A673 (cell line): ENCODE data around the gene DISP3. TPM values are rescaled to one million over a fixed set of nuclear protein-coding genes. Genes with fewer than 3 reads are reported as not detected.

Source experiments
- BruUV-seq: library from RNA; stranded (reverse); fragments of 400-500 nt; replicated peaks from 2 replicates; lab custom pipeline; 2021; lab: Mats Ljungman, UMichigan
- CTCF ChIA-PET: fragments of 300-600 bp; sonication (Branson Sonifier 250); formaldehyde crosslinking; loops from one replicate; lab custom pipeline; 2022; ENCODE audit warnings: antibody characterized with exemption; lab: Charles Lee
- POLR2A ChIA-PET: fragments of 300-600 bp; sonication (Branson Sonifier 250); formaldehyde crosslinking; loops from one replicate; lab custom pipeline; 2022; ENCODE audit warnings: antibody characterized with exemption; ENCODE audit not compliant: low non-redundant PET; lab: Charles Lee
- DNase-seq: peaks from one replicate; pipeline ENCODE4 v3.0.0-alpha.2; 2015; ENCODE audit warnings: low spot score
- H3K27ac ChIP-seq: fragments of 200-600 bp; sonication (generic); 2 replicates; pipeline ENCODE4 v1.5.1; 2016; ENCODE audit warnings: mixed run types, low read depth, mild to moderate bottlenecking, mixed read lengths, antibody characterized with exemption, low read length; ENCODE audit not compliant: poor library complexity, severe bottlenecking
- H3K27me3 ChIP-seq: fragments of 200-600 bp; sonication (generic); replicated peaks from 2 replicates; pipeline ENCODE4 v1.6.1; 2017; ENCODE audit warnings: mixed run types, low read depth, mild to moderate bottlenecking, mixed read lengths, antibody characterized with exemption, low read length; ENCODE audit not compliant: insufficient read depth, poor library complexity
- H3K36me3 ChIP-seq: fragments of 200-600 bp; sonication (generic); 2 replicates; pipeline ENCODE4 v1.6.1; 2016; ENCODE audit warnings: mixed run types, mild to moderate bottlenecking, mixed read lengths, antibody characterized with exemption, low read length; ENCODE audit not compliant: insufficient read depth, poor library complexity, severe bottlenecking
- H3K4me1 ChIP-seq: fragments of 200-600 bp; sonication (generic); 2 replicates; pipeline ENCODE4 v1.6.1; 2017; ENCODE audit warnings: mixed run types, mild to moderate bottlenecking, mixed read lengths, antibody characterized with exemption, low read length; ENCODE audit not compliant: insufficient read depth, poor library complexity, severe bottlenecking
- H3K4me3 ChIP-seq: fragments of 200-600 bp; sonication (generic); 2 replicates; pipeline ENCODE4 v1.5.1; 2016; ENCODE audit warnings: low read depth, mixed run types, mild to moderate bottlenecking, mixed read lengths, low read length; ENCODE audit not compliant: poor library complexity, severe bottlenecking
- H3K9me3 ChIP-seq: fragments of 200-600 bp; sonication (generic); 2 replicates; pipeline ENCODE4 v1.6.1; 2016; ENCODE audit warnings: mixed run types, low read depth, mild to moderate bottlenecking, mixed read lengths, antibody characterized with exemption, low read length; ENCODE audit not compliant: poor library complexity, severe bottlenecking
- CTCF ChIP-seq: fragments of 300-800, 200-600 bp; sonication (generic); conservative IDR thresholded peaks from 2 replicates; pipeline ENCODE4 v1.5.1; 2017; ENCODE audit warnings: low read depth, mild to moderate bottlenecking, antibody characterized with exemption, low read length, moderate library complexity, mixed read lengths
- EZH2 ChIP-seq: fragments of 200-600 bp; sonication (generic); IDR thresholded peaks from 2 replicates; pipeline ENCODE4 v1.6.1; 2017; ENCODE audit warnings: borderline replicate concordance, low read depth, mild to moderate bottlenecking, mixed read lengths, antibody characterized with exemption, low read length; ENCODE audit not compliant: poor library complexity, severe bottlenecking
- intact Hi-C: fragments of 100-400 bp; cut with micrococcal nuclease; formaldehyde crosslinking; loops from one replicate; pipeline ENCODE4 v1.10.0; 2022; ENCODE audit not compliant: unreplicated experiment
- total RNA-seq: library from RNA; stranded (reverse); gene quantifications from 2 replicates; pipeline ENCODE4 v1.2.3, GENCODE V29; 2021

Gene DISP3
- total RNA-seq, 1 experiment from 2014 or later = 0.49 TPM

GRCh38 chr1:11543392-11543791 is 64.4 kb downstream of the DISP3 start:
- Histone ChIP-seq H3K27me3 (peaks cover 75% of the 10 kb centered on the region), H3K36me3 (no peaks in the 10 kb centered on the region), H3K27ac (no peak overlapping the region), H3K4me1 (no peaks in the 10 kb centered on the region), H3K4me3 (no peak overlapping the region), H3K9me3 (no peaks in the 10 kb centered on the region)
- ChIA-PET CTCF (no interaction called here), POLR2A (no interaction called here)
- no peak for DNase-seq
- intact Hi-C loops = no loop called here
- BruUV-seq = no TSS peak
- TF ChIP-seq CTCF (no peak), EZH2 (no peak)

- TF ChIP-seq CTCF (no peak), EZH2 (no peak)
- Histone ChIP-seq H3K27me3 (peaks cover 75% of the 10 kb centered on the region), H3K36me3 (no peaks in the 10 kb centered on the region), H3K4me1 (no peaks in the 10 kb centered on the region), H3K27ac (no peak overlapping the region), H3K9me3 (no peaks in the 10 kb centered on the region), H3K4me3 (no peak overlapping the region)
- ChIA-PET POLR2A (no interaction called here), CTCF (no interaction called here)
- intact Hi-C loops = no loop called here
- no peak for DNase-seq
- no TSS peak for BruUV-seq
Measured at GRCh38 chr1:11543796-11544195, 64.8 kb downstream of the DISP3 start.

GRCh38 chr1:11546456-11546855 is 67.5 kb downstream of the DISP3 start:
- DNase-seq = no peak
- ChIA-PET POLR2A (no interaction called here), CTCF (no interaction called here)
- intact Hi-C loops = no loop called here
- Histone ChIP-seq H3K9me3 (no peaks in the 10 kb centered on the region), H3K36me3 (no peaks in the 10 kb centered on the region), H3K27ac (no peak overlapping the region), H3K4me3 (no peak overlapping the region), H3K4me1 (no peaks in the 10 kb centered on the region), H3K27me3 (peaks cover 62% of the 10 kb centered on the region)
- no TSS peak for BruUV-seq
- TF ChIP-seq CTCF = no peak
- no peak for TF ChIP-seq EZH2
